Fibroblast of skin of left biceps (primary cell): Measurements from ENCODE around the gene CLUH.
"Not testable (repeated sequence)": the region's sequence is repeated elsewhere in the genome, so short reads cannot be mapped to it uniquely, and the experiment has no call there.

Experiments
- DNase-seq, 2 experiments: peaks; one replicate each; pipeline ENCODE4 v3.0.0-alpha.2; 2013; ENCODE audit warnings: low read depth in 2 of 2

Gene CLUH

DNA sequence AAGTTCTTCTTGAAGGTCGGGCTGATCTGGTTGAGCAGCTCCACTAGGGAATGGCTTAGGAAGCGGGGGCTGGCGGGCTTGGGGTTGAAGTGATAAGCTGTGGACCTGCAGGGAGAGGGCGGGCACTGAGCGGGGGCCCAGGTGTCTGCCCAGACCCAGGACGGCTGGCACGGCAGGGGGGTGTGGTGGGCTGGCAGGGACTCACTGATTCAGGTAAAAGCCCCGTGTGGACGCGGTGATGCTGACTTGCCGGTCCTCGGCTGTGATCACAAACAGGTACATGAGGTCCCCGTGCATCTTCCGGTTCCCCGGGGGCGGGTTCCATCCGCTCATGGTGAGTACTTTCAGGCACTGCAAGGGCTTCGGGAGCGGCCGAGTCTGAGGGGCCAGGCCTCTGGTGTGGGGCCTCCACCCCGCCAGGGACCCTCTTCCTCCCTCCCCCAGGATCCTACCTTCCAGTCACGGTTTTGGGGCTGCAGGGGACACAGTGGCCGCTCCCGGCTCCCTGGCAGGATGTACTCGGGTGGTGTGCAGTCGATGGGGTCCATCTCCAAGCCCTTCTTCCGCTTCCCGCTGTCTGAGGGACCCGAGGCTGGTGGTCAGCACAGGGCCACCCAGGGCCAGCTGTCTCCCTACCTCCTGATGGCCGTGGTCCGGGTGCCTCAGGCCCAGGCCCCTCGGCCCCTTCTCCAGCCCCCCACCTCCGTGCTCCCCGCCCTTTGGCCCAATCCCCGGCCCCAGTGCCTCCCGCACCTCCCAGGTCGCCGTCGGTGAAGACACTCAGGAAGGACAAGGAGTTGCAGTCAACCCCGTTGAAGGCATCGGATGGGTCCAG is 10.2 kb downstream of the CLUH start:
- DNase-seq, result no peak

DNA sequence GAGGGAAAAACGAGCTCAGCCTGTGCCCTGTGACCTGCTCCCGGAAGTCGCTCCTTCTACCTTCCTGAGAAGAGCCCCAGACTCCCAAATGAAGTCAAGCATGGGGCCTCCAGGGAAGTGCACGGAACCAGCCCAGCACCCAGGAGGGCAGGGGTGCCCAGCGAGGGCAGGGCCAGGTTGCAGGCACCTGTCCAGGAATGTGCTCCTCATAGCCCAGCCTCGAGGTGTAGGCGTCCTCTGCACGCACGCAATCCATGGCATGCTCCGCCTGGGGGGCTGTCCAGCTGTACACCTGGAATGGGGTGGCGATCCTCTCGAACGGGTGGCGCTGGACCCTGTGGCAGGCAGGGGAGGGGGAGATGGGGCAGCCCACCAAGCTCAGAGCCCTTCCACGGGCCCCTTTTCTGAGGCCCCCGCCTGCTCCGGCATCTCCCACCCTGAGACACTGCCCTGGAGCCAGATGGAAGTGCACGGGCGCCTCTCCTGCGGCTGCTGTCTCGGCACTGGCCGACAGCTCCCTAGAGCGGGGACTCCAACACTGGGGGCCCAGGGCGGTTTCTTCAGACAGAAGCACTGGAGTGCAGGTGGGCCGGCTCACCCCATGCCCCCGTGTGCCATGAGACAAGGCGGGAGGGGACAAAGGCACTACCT is 10.9 kb downstream of the CLUH start:
- DNase-seq, result no peak

DNA sequence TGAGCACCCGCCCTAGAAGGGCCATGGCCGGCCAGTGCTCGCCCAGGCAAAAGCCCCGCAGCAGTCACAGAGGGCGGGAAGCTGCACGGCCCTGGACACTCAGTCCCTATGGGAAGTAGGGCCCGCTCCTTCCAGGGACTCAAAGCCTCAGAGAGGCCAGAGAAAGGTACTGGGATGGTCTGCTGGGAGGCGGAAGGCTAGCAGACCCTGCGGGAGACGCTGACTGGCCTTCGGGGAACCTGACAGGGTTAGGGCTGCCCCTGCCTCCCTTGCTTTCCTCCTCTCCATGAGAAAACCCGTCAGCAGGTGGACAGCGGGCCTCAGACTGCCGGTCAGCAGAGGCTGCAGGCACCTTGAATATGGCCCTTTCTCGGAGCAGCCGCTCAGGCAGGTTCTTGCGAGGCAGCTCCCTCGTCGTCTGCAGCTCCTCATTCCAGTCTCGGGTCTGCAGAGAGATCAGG is 11.5 kb downstream of the CLUH start:
- no peak for DNase-seq

DNA sequence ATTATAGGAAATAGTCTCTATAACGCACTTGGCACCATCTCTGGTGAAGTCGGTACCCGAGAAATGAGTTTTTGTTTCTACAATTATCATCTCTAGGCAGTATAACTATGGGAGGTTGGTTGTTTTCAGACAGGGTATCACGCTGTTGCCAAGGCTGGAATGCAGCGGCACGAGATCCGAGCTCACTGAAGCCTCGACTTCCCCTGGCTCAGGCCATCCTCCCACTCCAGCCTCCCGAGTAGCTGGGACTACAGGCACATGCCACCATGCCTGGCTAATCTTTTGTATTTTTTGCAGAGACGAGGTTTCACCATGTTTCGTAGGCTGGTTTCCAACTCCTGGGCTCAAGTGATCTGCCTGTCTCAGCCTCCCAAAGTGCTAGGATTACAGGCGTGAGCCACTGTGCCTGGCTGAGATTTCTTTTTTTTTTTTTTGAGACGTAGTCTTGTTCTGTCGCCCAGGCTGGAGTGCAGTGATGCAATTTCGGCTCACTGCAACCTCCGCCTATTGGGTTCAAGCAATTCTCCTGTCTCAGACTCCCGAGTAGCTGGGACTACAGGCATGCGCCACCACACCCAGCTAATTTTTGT is 12.3 kb downstream of the CLUH start:
- DNase-seq, result not testable (repeated sequence)

GRCh38 chr17:2697611-2698162 is 13.9 kb downstream of the CLUH start:
- no peak for DNase-seq

DNA sequence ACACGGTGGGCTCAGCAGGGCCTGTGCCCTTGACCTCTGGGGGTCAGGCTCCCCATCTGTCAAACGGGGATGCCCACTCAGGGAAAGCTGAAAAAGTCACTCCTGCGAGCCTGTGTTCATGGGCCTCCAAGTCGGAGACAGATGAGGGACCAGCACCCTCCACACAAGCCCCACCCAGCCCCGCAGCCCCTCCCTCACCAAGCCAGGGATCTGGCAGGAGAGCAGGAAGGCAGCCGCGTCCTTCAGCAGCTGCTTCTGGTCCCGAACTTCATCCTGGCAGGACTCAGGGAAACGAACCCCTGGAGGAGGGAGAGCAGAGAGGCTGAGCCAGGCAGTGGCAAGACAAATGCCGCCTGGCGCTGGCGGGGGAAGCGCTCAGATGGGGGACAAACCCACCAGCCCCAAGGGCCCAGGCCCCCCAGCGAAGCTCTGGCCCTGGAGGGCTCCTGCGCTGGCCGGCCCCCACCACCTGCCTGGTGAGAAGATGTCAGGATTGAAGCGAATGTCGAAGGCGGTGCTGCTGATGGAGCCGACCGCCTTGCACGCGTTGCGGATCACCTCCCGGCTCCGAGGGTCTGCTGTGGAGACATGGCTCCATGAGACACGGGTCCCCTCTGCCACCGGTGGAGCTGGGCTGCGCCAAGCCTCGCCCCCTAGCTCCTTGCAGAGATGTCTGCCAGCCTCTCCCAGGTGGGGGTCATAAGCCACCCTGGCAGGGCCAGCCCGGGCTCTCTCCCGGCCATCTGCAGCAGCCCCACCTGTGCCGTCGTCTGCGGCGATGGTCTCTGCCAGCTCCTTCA is 15.4 kb downstream of the CLUH start:
- DNase-seq, result no peak

DNA sequence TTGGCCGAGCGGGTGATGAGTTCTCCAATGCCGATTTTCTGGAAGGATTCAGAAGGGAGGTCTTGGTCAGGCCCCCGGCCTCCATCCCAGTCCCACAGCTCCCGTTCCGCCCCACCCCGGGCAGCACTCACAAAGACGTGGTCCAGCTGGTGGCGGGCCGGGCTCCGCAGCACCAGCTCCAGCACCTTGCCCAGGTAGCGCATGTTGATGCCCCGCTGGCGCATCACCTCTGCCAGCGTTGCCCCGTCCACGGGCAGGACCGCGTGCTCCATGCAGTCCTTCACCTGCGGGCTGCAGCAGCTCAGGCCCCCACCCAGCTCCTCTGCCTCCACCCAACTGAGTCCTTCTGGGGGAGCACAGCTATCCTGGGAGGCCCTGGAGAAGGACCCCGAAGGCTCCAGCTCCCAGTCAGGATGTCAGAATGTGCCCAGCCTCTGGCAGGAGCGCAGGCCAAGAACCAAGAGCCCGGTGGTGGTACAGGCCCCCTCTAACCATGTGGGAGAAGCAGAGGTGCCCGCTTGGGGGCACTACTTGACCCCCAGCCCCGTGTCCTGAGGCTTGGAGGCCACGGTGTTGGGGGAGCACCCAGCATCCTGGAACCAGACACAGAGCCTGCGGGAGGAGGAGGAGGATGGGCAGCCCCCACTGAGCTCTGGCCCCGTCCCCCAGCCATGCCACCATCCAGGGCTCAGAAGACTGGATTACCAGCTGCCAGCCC is 16.2 kb downstream of the CLUH start:
- DNase-seq, result no peak

GRCh38 chr17:2694381-2695242 is 17.0 kb downstream of the CLUH start:
- no peak for DNase-seq

DNA sequence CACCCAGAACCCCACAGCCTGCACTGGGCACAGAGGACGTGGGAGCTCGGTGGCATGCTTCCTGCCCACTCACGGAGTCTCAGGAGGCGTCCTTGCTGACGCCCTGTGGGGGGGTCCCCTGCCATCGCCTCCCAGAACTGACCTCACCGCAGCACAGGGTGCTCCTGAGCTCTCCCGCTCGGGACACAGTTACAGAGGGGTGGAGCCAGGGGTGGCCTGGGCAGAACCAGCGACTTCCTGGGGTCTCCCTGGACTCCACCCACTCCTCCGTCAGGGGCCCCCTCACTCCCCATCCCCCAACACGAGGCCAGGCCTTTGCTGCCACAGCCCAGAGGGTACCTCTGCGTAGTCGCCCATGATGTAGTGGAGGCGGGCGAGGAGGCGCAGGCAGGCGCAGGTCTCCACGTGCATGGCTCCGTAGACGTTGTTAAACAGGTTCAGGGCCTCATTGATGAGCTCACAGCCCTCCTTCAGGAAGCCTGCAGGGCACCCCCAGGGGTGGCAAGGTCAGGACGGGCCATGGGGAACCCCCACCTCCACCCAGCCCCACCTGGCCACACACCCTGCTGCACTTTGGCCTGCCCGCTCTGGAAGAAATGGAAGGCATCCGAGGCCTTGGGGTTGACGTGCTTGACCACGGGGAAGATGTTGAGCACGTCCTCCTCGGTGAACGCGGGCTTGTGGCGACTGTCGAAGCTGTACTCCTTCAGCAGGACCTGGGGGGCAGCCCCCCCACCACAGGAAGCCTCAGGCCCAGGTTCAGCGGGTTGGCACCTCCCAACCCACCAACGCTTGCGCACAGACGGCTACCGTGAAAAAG is 17.8 kb downstream of the CLUH start:
- DNase-seq, result no peak

- no peak for DNase-seq
These were observed 18.8 kb downstream of the CLUH start for GRCh38 chr17:2692781-2693135.

GRCh38 chr17:2691965-2692780 is 19.4 kb downstream of the CLUH start:
- DNase-seq, result no peak

DNA sequence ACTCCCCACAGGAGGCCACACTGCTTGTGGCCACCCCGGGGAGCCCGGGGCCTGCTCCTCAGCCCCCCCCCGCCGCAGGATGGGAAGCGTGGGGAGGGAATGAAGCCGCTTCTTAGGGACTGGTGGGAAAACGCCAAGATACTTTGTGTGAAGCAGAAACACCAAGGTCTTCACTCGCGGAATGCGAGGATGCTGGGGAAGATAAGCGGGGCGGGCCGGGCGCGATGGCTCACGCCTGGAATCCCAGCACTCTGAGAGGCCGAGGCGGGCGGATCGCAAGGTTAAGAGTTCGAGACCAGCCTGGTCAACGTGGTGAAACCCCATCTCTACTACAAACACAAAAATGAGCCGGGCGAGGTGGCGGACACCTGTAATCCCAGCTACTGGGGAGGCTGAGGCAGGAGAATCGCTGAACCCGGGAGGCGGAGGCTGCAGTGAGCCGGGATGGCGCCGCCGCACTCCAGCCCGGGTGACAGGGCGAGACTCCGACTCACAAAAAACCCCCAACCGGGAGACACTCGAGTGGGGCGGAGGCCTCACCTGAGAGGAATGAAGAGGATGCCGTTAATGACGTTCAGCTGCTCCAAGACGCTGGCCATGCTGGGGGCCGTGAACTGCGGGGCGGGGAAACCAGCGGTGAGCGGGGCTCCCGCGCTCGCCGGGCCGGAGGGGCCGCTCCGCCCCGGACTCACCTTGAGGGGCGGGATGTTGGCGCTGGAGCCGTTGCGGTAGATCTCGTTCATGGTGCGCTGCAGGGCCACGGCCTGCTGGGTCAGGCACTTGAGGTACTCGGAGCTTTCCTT is 20.3 kb downstream of the CLUH start:
- no peak for DNase-seq

DNA sequence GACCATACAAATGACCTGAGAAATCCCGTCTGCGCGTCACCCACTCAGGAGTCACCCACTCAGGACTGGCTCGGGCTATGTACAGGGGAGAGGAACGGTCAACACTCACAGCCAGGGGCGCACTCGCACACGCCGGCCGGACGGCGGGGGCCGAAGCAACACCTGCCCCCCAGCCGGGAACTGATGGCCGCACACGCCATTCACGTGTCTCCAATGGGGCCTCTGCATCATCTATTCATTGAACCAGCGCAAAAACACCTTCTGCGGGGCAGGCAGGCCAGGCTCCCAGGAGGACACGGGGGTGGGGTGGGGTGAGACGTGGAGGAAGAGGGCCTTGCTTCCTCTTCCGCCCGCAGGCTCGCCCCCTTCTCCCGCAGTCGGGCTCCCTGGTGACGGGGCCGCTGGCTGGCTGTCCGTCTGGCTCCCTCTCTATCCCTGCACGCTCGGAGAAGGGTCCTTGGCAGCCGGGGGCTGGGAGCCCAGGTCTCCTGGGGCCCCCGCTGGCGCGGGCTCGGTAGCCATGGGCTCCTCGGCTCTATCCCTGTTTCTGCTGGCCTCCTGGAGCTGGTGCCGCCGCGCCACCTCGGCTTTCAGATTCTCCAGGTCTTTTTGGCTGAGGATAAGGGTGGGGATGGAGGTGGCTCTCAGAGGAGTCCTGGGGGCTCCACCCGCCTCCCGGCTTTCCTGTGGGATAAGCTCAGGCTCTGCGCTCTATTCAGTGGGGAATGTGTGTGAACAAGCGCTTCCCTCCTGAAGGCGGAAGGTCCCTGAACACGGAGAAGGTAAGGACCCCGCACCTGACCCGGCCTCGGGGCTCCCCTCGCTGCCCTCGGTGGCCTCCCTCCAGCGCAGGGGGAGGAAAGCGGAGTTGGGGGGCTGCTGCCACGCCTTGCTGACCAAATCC is 21.1 kb downstream of the CLUH start:
- DNase-seq, result no peak

DNA sequence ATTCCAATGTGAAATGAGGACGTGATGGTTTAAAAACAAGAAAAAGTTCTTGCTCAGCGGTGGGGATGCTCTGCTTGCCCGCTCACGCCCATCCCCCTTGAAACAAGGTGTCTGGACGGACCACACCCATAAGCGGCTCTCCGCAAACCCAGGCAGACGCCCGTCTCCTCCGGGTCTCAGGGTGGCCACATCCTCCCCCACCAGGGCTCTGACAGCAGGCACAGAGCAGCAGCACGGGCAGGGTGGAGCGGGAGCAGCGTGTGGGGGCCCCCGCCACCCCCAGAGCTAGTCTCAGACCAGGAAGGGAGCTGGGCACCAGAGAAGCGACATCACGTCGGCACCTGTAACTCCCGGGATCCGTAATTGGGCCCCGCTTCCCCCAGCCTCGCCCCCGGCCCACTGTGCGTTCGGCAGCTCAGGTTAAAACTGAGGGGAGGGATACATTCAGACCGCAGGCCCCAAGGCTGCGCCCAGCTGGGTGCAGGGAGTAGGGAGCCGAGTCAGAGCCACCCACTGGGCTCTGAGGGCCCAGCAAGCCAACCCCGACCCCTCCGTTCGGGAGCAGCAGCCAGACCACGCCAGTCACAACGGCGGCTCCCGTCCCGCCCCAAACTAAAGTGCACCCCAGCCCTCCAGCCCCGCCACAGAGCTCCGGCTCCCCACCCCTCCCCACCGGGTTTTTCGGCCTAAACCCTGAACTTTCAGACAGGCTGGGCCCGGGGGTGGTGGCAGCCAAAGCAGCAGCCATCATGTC is 22.0 kb downstream of the CLUH start:
- DNase-seq, result no peak
